Lower lobe of right lung (tissue), 2 donors: ENCODE data around the gene NRTN. TPM values are rescaled to one million over a fixed set of nuclear protein-coding genes. Genes with fewer than 3 reads are reported as not detected.

Experiments used
- ATAC-seq, 2 donors: fragments of 200-7000 bp; cut with Tn5 transposase; one replicate each; pipeline ENCODE4 v1.9.1; 2020 to 2022; ENCODE audit warnings: mild to moderate bottlenecking in 2 of 2, moderate library complexity in 2 of 2
- DNase-seq: peaks from one replicate; pipeline ENCODE4 v3.0.0-alpha.2; 2020
- H3K27ac ChIP-seq: fragments of 200-600 bp; one replicate; pipeline ENCODE4 v1.8.0; 2022
- H3K27me3 ChIP-seq: fragments of 200-600 bp; one replicate; pipeline ENCODE4 v1.8.0; 2022; ENCODE audit warnings: low read depth
- H3K36me3 ChIP-seq: fragments of 200-600 bp; one replicate; pipeline ENCODE4 v1.8.0; 2022; ENCODE audit warnings: mild to moderate bottlenecking
- H3K4me1 ChIP-seq: fragments of 200-600 bp; one replicate; pipeline ENCODE4 v1.8.0; 2022
- H3K4me3 ChIP-seq: fragments of 200-600 bp; one replicate; pipeline ENCODE4 v1.8.0; 2022; ENCODE audit warnings: mild to moderate bottlenecking
- H3K9me3 ChIP-seq: fragments of 200-600 bp; one replicate; pipeline ENCODE4 v1.8.0; 2022
- CTCF ChIP-seq: fragments of 200-600 bp; IDR thresholded peaks from one replicate; pipeline ENCODE4 v1.8.0; 2022; ENCODE audit warnings: antibody characterized with exemption, mild to moderate bottlenecking
- intact Hi-C: fragments of 100-400 bp; cut with DNase I; formaldehyde crosslinking; loops from one replicate; pipeline ENCODE4 v1.11.0; 2022
- total RNA-seq: library from RNA; stranded (reverse); fragmentation: NEBNext Ultra II Directional; extraction: Animal tissue kit (Norgen Biotek cat#: 25700); gene quantifications from one replicate; pipeline ENCODE4 v1.2.1, GENCODE V29; 2021
- donor health status: DM: no; HTN: yes; CAD: no; lungs with severe emphysema.

The NRTN gene
- total RNA-seq, 1 donor from 2014 or later, result 2.7 TPM

GRCh38 chr19:5823579-5824281 is 18.9 kb downstream of the NRTN start:
- H3K27me3 ChIP-seq, result peaks cover 8% of the 10 kb centered on the region
- peaks cover 6% of the 10 kb centered on the region for H3K4me1 ChIP-seq
- intact Hi-C loops, result no loop called here
- ATAC-seq (no peak), DNase-seq (no peak)
- no peaks in the 10 kb centered on the region for H3K9me3 ChIP-seq
- no peaks in the 10 kb centered on the region for H3K36me3 ChIP-seq
- no peak for TF ChIP-seq CTCF
- H3K27ac ChIP-seq, result no peak overlapping the region
- no peak overlapping the region for H3K4me3 ChIP-seq

GRCh38 chr19:5824751-5825150 is 19.9 kb downstream of the NRTN start:
- ATAC-seq, result no peak

GRCh38 chr19:5825178-5825577 is 20.3 kb downstream of the NRTN start:
- intact Hi-C loops, result no loop called here
- Histone ChIP-seq H3K4me3 (no peak overlapping the region), H3K36me3 (no peaks in the 10 kb centered on the region), H3K4me1 (peaks cover 14% of the 10 kb centered on the region), H3K27ac (no peak overlapping the region), H3K9me3 (no peaks in the 10 kb centered on the region), H3K27me3 (peaks cover 18% of the 10 kb centered on the region)
- TF ChIP-seq CTCF, result no peak
- ATAC-seq (no peak), DNase-seq (no peak)

More at GRCh38 chr19:5824751-5825150, 19.9 kb downstream of the NRTN start:
- TF ChIP-seq CTCF, result no peak
- Histone ChIP-seq H3K27me3 (peaks cover 16% of the 10 kb centered on the region), H3K4me3 (no peak overlapping the region), H3K4me1 (peaks cover 14% of the 10 kb centered on the region), H3K27ac (no peak overlapping the region), H3K9me3 (no peaks in the 10 kb centered on the region), H3K36me3 (no peaks in the 10 kb centered on the region)
- intact Hi-C loops, result no loop called here
- no peak for DNase-seq

GRCh38 chr19:5826531-5827341 is 21.9 kb downstream of the NRTN start:
- Histone ChIP-seq H3K27me3 (peaks cover 18% of the 10 kb centered on the region), H3K4me3 (peak overlapping the region; percentile 62), H3K27ac (peak overlapping the region; percentile 81), H3K9me3 (no peaks in the 10 kb centered on the region), H3K36me3 (no peaks in the 10 kb centered on the region), H3K4me1 (peaks cover 14% of the 10 kb centered on the region)
- DNase-seq (peak; percentile 80), ATAC-seq (peak in 1 of 2 donors; percentile 25)
- intact Hi-C loops, result no loop called here
- TF ChIP-seq CTCF, result no peak

GRCh38 chr19:5827342-5827890 is 22.5 kb downstream of the NRTN start:
- DNase-seq, result no peak
- intact Hi-C loops, result no loop called here
- Histone ChIP-seq H3K36me3 (no peaks in the 10 kb centered on the region), H3K4me3 (peak overlapping the region; percentile 62), H3K9me3 (no peaks in the 10 kb centered on the region), H3K27me3 (peaks cover 18% of the 10 kb centered on the region), H3K4me1 (peaks cover 14% of the 10 kb centered on the region), H3K27ac (peak overlapping the region; percentile 81)
- no peak for TF ChIP-seq CTCF
- ATAC-seq, result no peak
